H9 (cell line): ENCODE measurements around the gene EPHA8. TPM values are rescaled to one million over a fixed set of nuclear protein-coding genes. Genes with fewer than 3 reads are reported as not detected.

Source experiments
- DNase-seq: peaks from one replicate; pipeline ENCODE4 v3.0.0-alpha.2; 2017
- H2AFZ ChIP-seq: one replicate; pipeline ENCODE4 v1.6.1; 2013; ENCODE audit warnings: mild to moderate bottlenecking, low read length, control low read depth, moderate library complexity
- H2AK5ac ChIP-seq: 2 replicates; pipeline ENCODE4 v1.6.1; 2013; ENCODE audit warnings: low read length, control low read depth, mixed read lengths; ENCODE audit not compliant: insufficient read length
- H2BK120ac ChIP-seq: one replicate; pipeline ENCODE4 v1.6.1; 2013; ENCODE audit warnings: low read depth, mild to moderate bottlenecking, low read length, control low read depth, inconsistent platforms; ENCODE audit not compliant: poor library complexity, severe bottlenecking
- H2BK12ac ChIP-seq: 2 replicates; pipeline ENCODE4 v1.6.1; 2013; ENCODE audit warnings: low read length, control low read depth, mixed read lengths, low read depth; ENCODE audit not compliant: insufficient read length
- H2BK15ac ChIP-seq: 2 replicates; pipeline ENCODE4 v1.6.1; 2013; ENCODE audit warnings: low read depth, low read length, control low read depth
- H2BK20ac ChIP-seq: one replicate; pipeline ENCODE4 v1.6.1; 2013; ENCODE audit warnings: low read depth, mild to moderate bottlenecking, low read length, control low read depth, inconsistent platforms; ENCODE audit not compliant: poor library complexity, severe bottlenecking
- H2BK5ac ChIP-seq: 2 replicates; pipeline ENCODE4 v1.6.1; 2013; ENCODE audit warnings: low read length, control low read depth, mixed read lengths; ENCODE audit not compliant: insufficient read length
- H3K14ac ChIP-seq: 2 replicates; pipeline ENCODE4 v1.6.1; 2013; ENCODE audit warnings: low read length, control low read depth; ENCODE audit not compliant: insufficient read depth
- H3K18ac ChIP-seq: 2 replicates; pipeline ENCODE4 v1.6.1; 2013; ENCODE audit warnings: low read depth, mild to moderate bottlenecking, mixed read lengths, low read length, control low read depth; ENCODE audit not compliant: insufficient read length
- H3K23ac ChIP-seq: 2 replicates; pipeline ENCODE4 v1.6.1; 2013; ENCODE audit warnings: low read length, control low read depth, mixed read lengths, low read depth; ENCODE audit not compliant: insufficient read length
- H3K23me2 ChIP-seq: 2 replicates; pipeline ENCODE4 v1.6.1; 2013; ENCODE audit warnings: low read depth, mild to moderate bottlenecking, mixed read lengths, low read length, control low read depth; ENCODE audit not compliant: insufficient read length, poor library complexity, severe bottlenecking
- H3K27ac ChIP-seq: 2 replicates; pipeline ENCODE4 v1.5.1; 2013; ENCODE audit warnings: low read length, control low read depth, mixed read lengths, low read depth; ENCODE audit not compliant: insufficient read length
- H3K27me3 ChIP-seq: 2 replicates; pipeline ENCODE4 v1.6.1; 2013; ENCODE audit warnings: low read length, control low read depth, inconsistent platforms; ENCODE audit not compliant: insufficient read depth
- H3K4ac ChIP-seq: 2 replicates; pipeline ENCODE4 v1.6.1; 2013; ENCODE audit warnings: low read depth, mild to moderate bottlenecking, control low read depth, inconsistent platforms, low read length, moderate library complexity
- H3K4me1 ChIP-seq: 2 replicates; pipeline ENCODE4 v1.6.1; 2013; ENCODE audit warnings: low read length, control low read depth, inconsistent platforms; ENCODE audit not compliant: insufficient read depth
- H3K4me2 ChIP-seq: 2 replicates; pipeline ENCODE4 v1.6.1; 2013; ENCODE audit warnings: low read length, control low read depth, mixed read lengths; ENCODE audit not compliant: insufficient read length, insufficient read depth
- H3K56ac ChIP-seq: 2 replicates; pipeline ENCODE4 v1.6.1; 2013; ENCODE audit warnings: low read depth, mild to moderate bottlenecking, mixed read lengths, low read length, control low read depth; ENCODE audit not compliant: insufficient read length
- H3K79me1 ChIP-seq: 2 replicates; pipeline ENCODE4 v1.6.1; 2013; ENCODE audit warnings: low read depth, mild to moderate bottlenecking, moderate library complexity, low read length, control low read depth, inconsistent platforms; ENCODE audit not compliant: insufficient read depth, poor library complexity, severe bottlenecking
- H3K79me2 ChIP-seq: 2 replicates; pipeline ENCODE4 v1.6.1; 2013; ENCODE audit warnings: low read length, control low read depth, inconsistent platforms; ENCODE audit not compliant: insufficient read depth
- H3K9ac ChIP-seq: 2 replicates; pipeline ENCODE4 v1.6.1; 2013; ENCODE audit warnings: low read length, control low read depth, mixed read lengths; ENCODE audit not compliant: insufficient read length; ENCODE audit errors: extremely low read depth
- H3K9me3 ChIP-seq: one replicate; pipeline ENCODE4 v1.6.1; 2013; ENCODE audit warnings: low read depth, low read length, inconsistent platforms; ENCODE audit not compliant: control insufficient read depth
- H3T11ph ChIP-seq: one replicate; pipeline ENCODE4 v1.6.1; 2013; ENCODE audit warnings: mild to moderate bottlenecking, low read length, control low read depth, inconsistent platforms
- H4K20me1 ChIP-seq: one replicate; pipeline ENCODE4 v1.6.1; 2013; ENCODE audit not compliant: control insufficient read depth, insufficient read length, insufficient read depth
- H4K5ac ChIP-seq: 2 replicates; pipeline ENCODE4 v1.6.1; 2013; ENCODE audit warnings: low read depth, mild to moderate bottlenecking, mixed read lengths, low read length, control low read depth; ENCODE audit not compliant: insufficient read length
- H4K8ac ChIP-seq: replicated peaks from 2 replicates; pipeline ENCODE4 v1.6.1; 2013; ENCODE audit warnings: low read length, control low read depth, mixed read lengths, low read depth; ENCODE audit not compliant: insufficient read length
- H4K91ac ChIP-seq: 2 replicates; pipeline ENCODE4 v1.6.1; 2013; ENCODE audit warnings: low read depth, mild to moderate bottlenecking, moderate library complexity, mixed read lengths, low read length, control low read depth; ENCODE audit not compliant: insufficient read length
- H3K27ac Mint-ChIP-seq, 3 experiments: 2 replicates in 2 of 3; 3 replicates in 1 of 3; pipeline ENCODE4 v1.8.0; 2020 to 2021; ENCODE audit warnings: mixed read lengths in 3 of 3, mild to moderate bottlenecking in 1 of 3, moderate library complexity in 1 of 3
- H3K27me3 Mint-ChIP-seq: 2 replicates; pipeline ENCODE4 v1.8.0; 2021; ENCODE audit warnings: low read depth, mild to moderate bottlenecking, moderate library complexity, mixed read lengths
- H3K36me3 Mint-ChIP-seq, 3 experiments: 2 replicates in 2 of 3; 3 replicates in 1 of 3; pipeline ENCODE4 v1.8.0; 2020 to 2021; ENCODE audit warnings: low read depth in 3 of 3, mixed read lengths in 3 of 3; ENCODE audit not compliant: insufficient read depth in 1 of 3
- H3K4me1 Mint-ChIP-seq, 2 experiments: 2 replicates each; pipeline ENCODE4 v1.8.0; 2020; ENCODE audit warnings: mixed read lengths in 2 of 2
- H3K4me3 Mint-ChIP-seq, 2 experiments: 2 replicates in 1 of 2; 3 replicates in 1 of 2; pipeline ENCODE4 v1.8.0; 2020 to 2021; ENCODE audit warnings: mild to moderate bottlenecking in 2 of 2, mixed read lengths in 2 of 2, moderate library complexity in 1 of 2
- H3K9me3 Mint-ChIP-seq, 2 experiments: 2 replicates in 1 of 2; 3 replicates in 1 of 2; pipeline ENCODE4 v1.8.0; 2020; ENCODE audit warnings: mild to moderate bottlenecking in 2 of 2, mixed read lengths in 2 of 2, moderate library complexity in 1 of 2
- CTCF ChIP-seq: fragments of 200-600 bp; sonication (generic); conservative IDR thresholded peaks from 3 replicates; pipeline ENCODE4 v1.8.0; 2021; ENCODE audit warnings: antibody characterized with exemption, mild to moderate bottlenecking
- WGBS: extraction: QIAGEN DNeasy Blood & Tissue Kit; methylation state at CpG from one replicate; pipeline ENCODE4 v1.1.7; 2013; ENCODE audit warnings: missing lambda C conversion rate, low lambda C conversion rate, mixed read lengths; ENCODE audit not compliant: insufficient read length; ENCODE audit errors: extremely low coverage; 5-methylcytosine and 5-hydroxymethylcytosine counted together
- total RNA-seq: library from RNA; stranded (reverse); gene quantifications from 2 replicates; pipeline ENCODE4 v1.2.1, GENCODE V29; 2021

Gene EPHA8
- total RNA-seq, 1 experiment from 2014 or later, result 3.4 TPM

GRCh38 chr1:22636927-22637326, 73.6 kb downstream of the EPHA8 start:
- Histone ChIP-seq H4K8ac (no peak overlapping the region), H2BK20ac (no peak overlapping the region), H2BK15ac (no peak overlapping the region), H2BK12ac (no peak overlapping the region), H3K4me2 (no peak overlapping the region), H3K4me1 (no peaks in the 10 kb centered on the region), H3K23ac (no peak overlapping the region), H3K27me3 (no peaks in the 10 kb centered on the region), H3T11ph (no peak overlapping the region), H3K79me1 (no peaks in the 10 kb centered on the region), H2AK5ac (no peak overlapping the region), H4K20me1 (peaks cover 3% of the 10 kb centered on the region), H3K4ac (no peak overlapping the region), H4K91ac (no peak overlapping the region), H3K23me2 (no peaks in the 10 kb centered on the region), H3K79me2 (no peaks in the 10 kb centered on the region), H3K56ac (no peak overlapping the region), H2AFZ (no peak overlapping the region), H2BK120ac (no peak overlapping the region), H3K9ac (no peak overlapping the region), H3K27ac (no peak overlapping the region), H4K5ac (no peak overlapping the region), H3K18ac (no peak overlapping the region), H3K14ac (no peak overlapping the region), H3K9me3 (no peaks in the 10 kb centered on the region), H2BK5ac (no peak overlapping the region)
- peak overlapping the region; percentile 1 to 20 (median 6); a peak in 2 of 7 replicates for H3K27ac Mint-ChIP-seq
- H3K4me3 Mint-ChIP-seq, result no peak overlapping the region; a peak in 1 of 5 replicates
- no peak for TF ChIP-seq CTCF
- DNase-seq, result no peak
- peaks cover 6 to 12% of the 10 kb centered on the region in 2 experiments for H3K4me1 Mint-ChIP-seq
- no peaks in the 10 kb centered on the region for H3K9me3 Mint-ChIP-seq
- no CpG with 5 or more reads among the region's 6 CpGs for WGBS
- H3K27me3 Mint-ChIP-seq, result peaks cover 3% of the 10 kb centered on the region
- no peaks in the 10 kb centered on the region; a peak in 1 of 7 replicates for H3K36me3 Mint-ChIP-seq
